H9 (cell line): ENCODE measurements around the gene PPM1G. TPM values are rescaled to one million over a fixed set of nuclear protein-coding genes. Genes with fewer than 3 reads are reported as not detected.

Source experiments
- DNase-seq: peaks from one replicate; pipeline ENCODE4 v3.0.0-alpha.2; 2017
- H2AFZ ChIP-seq: one replicate; pipeline ENCODE4 v1.6.1; 2013; ENCODE audit warnings: mild to moderate bottlenecking, low read length, control low read depth, moderate library complexity
- H2AK5ac ChIP-seq: 2 replicates; pipeline ENCODE4 v1.6.1; 2013; ENCODE audit warnings: low read length, control low read depth, mixed read lengths; ENCODE audit not compliant: insufficient read length
- H2BK120ac ChIP-seq: one replicate; pipeline ENCODE4 v1.6.1; 2013; ENCODE audit warnings: low read depth, mild to moderate bottlenecking, low read length, control low read depth, inconsistent platforms; ENCODE audit not compliant: poor library complexity, severe bottlenecking
- H2BK12ac ChIP-seq: 2 replicates; pipeline ENCODE4 v1.6.1; 2013; ENCODE audit warnings: low read length, control low read depth, mixed read lengths, low read depth; ENCODE audit not compliant: insufficient read length
- H2BK15ac ChIP-seq: 2 replicates; pipeline ENCODE4 v1.6.1; 2013; ENCODE audit warnings: low read depth, low read length, control low read depth
- H2BK20ac ChIP-seq: one replicate; pipeline ENCODE4 v1.6.1; 2013; ENCODE audit warnings: low read depth, mild to moderate bottlenecking, low read length, control low read depth, inconsistent platforms; ENCODE audit not compliant: poor library complexity, severe bottlenecking
- H2BK5ac ChIP-seq: 2 replicates; pipeline ENCODE4 v1.6.1; 2013; ENCODE audit warnings: low read length, control low read depth, mixed read lengths; ENCODE audit not compliant: insufficient read length
- H3K14ac ChIP-seq: 2 replicates; pipeline ENCODE4 v1.6.1; 2013; ENCODE audit warnings: low read length, control low read depth; ENCODE audit not compliant: insufficient read depth
- H3K18ac ChIP-seq: 2 replicates; pipeline ENCODE4 v1.6.1; 2013; ENCODE audit warnings: low read depth, mild to moderate bottlenecking, mixed read lengths, low read length, control low read depth; ENCODE audit not compliant: insufficient read length
- H3K23ac ChIP-seq: 2 replicates; pipeline ENCODE4 v1.6.1; 2013; ENCODE audit warnings: low read length, control low read depth, mixed read lengths, low read depth; ENCODE audit not compliant: insufficient read length
- H3K23me2 ChIP-seq: 2 replicates; pipeline ENCODE4 v1.6.1; 2013; ENCODE audit warnings: low read depth, mild to moderate bottlenecking, mixed read lengths, low read length, control low read depth; ENCODE audit not compliant: insufficient read length, poor library complexity, severe bottlenecking
- H3K27ac ChIP-seq: 2 replicates; pipeline ENCODE4 v1.5.1; 2013; ENCODE audit warnings: low read length, control low read depth, mixed read lengths, low read depth; ENCODE audit not compliant: insufficient read length
- H3K27me3 ChIP-seq: 2 replicates; pipeline ENCODE4 v1.6.1; 2013; ENCODE audit warnings: low read length, control low read depth, inconsistent platforms; ENCODE audit not compliant: insufficient read depth
- H3K4ac ChIP-seq: 2 replicates; pipeline ENCODE4 v1.6.1; 2013; ENCODE audit warnings: low read depth, mild to moderate bottlenecking, control low read depth, inconsistent platforms, low read length, moderate library complexity
- H3K4me1 ChIP-seq: 2 replicates; pipeline ENCODE4 v1.6.1; 2013; ENCODE audit warnings: low read length, control low read depth, inconsistent platforms; ENCODE audit not compliant: insufficient read depth
- H3K4me2 ChIP-seq: 2 replicates; pipeline ENCODE4 v1.6.1; 2013; ENCODE audit warnings: low read length, control low read depth, mixed read lengths; ENCODE audit not compliant: insufficient read length, insufficient read depth
- H3K56ac ChIP-seq: 2 replicates; pipeline ENCODE4 v1.6.1; 2013; ENCODE audit warnings: low read depth, mild to moderate bottlenecking, mixed read lengths, low read length, control low read depth; ENCODE audit not compliant: insufficient read length
- H3K79me1 ChIP-seq: 2 replicates; pipeline ENCODE4 v1.6.1; 2013; ENCODE audit warnings: low read depth, mild to moderate bottlenecking, moderate library complexity, low read length, control low read depth, inconsistent platforms; ENCODE audit not compliant: insufficient read depth, poor library complexity, severe bottlenecking
- H3K79me2 ChIP-seq: 2 replicates; pipeline ENCODE4 v1.6.1; 2013; ENCODE audit warnings: low read length, control low read depth, inconsistent platforms; ENCODE audit not compliant: insufficient read depth
- H3K9ac ChIP-seq: 2 replicates; pipeline ENCODE4 v1.6.1; 2013; ENCODE audit warnings: low read length, control low read depth, mixed read lengths; ENCODE audit not compliant: insufficient read length; ENCODE audit errors: extremely low read depth
- H3K9me3 ChIP-seq: one replicate; pipeline ENCODE4 v1.6.1; 2013; ENCODE audit warnings: low read depth, low read length, inconsistent platforms; ENCODE audit not compliant: control insufficient read depth
- H3T11ph ChIP-seq: one replicate; pipeline ENCODE4 v1.6.1; 2013; ENCODE audit warnings: mild to moderate bottlenecking, low read length, control low read depth, inconsistent platforms
- H4K20me1 ChIP-seq: one replicate; pipeline ENCODE4 v1.6.1; 2013; ENCODE audit not compliant: control insufficient read depth, insufficient read length, insufficient read depth
- H4K5ac ChIP-seq: 2 replicates; pipeline ENCODE4 v1.6.1; 2013; ENCODE audit warnings: low read depth, mild to moderate bottlenecking, mixed read lengths, low read length, control low read depth; ENCODE audit not compliant: insufficient read length
- H4K8ac ChIP-seq: replicated peaks from 2 replicates; pipeline ENCODE4 v1.6.1; 2013; ENCODE audit warnings: low read length, control low read depth, mixed read lengths, low read depth; ENCODE audit not compliant: insufficient read length
- H4K91ac ChIP-seq: 2 replicates; pipeline ENCODE4 v1.6.1; 2013; ENCODE audit warnings: low read depth, mild to moderate bottlenecking, moderate library complexity, mixed read lengths, low read length, control low read depth; ENCODE audit not compliant: insufficient read length
- H3K27ac Mint-ChIP-seq, 3 experiments: 2 replicates in 2 of 3; 3 replicates in 1 of 3; pipeline ENCODE4 v1.8.0; 2020 to 2021; ENCODE audit warnings: mixed read lengths in 3 of 3, mild to moderate bottlenecking in 1 of 3, moderate library complexity in 1 of 3
- H3K27me3 Mint-ChIP-seq: 2 replicates; pipeline ENCODE4 v1.8.0; 2021; ENCODE audit warnings: low read depth, mild to moderate bottlenecking, moderate library complexity, mixed read lengths
- H3K36me3 Mint-ChIP-seq, 3 experiments: 2 replicates in 2 of 3; 3 replicates in 1 of 3; pipeline ENCODE4 v1.8.0; 2020 to 2021; ENCODE audit warnings: low read depth in 3 of 3, mixed read lengths in 3 of 3; ENCODE audit not compliant: insufficient read depth in 1 of 3
- H3K4me1 Mint-ChIP-seq, 2 experiments: 2 replicates each; pipeline ENCODE4 v1.8.0; 2020; ENCODE audit warnings: mixed read lengths in 2 of 2
- H3K4me3 Mint-ChIP-seq, 2 experiments: 2 replicates in 1 of 2; 3 replicates in 1 of 2; pipeline ENCODE4 v1.8.0; 2020 to 2021; ENCODE audit warnings: mild to moderate bottlenecking in 2 of 2, mixed read lengths in 2 of 2, moderate library complexity in 1 of 2
- H3K9me3 Mint-ChIP-seq, 2 experiments: 2 replicates in 1 of 2; 3 replicates in 1 of 2; pipeline ENCODE4 v1.8.0; 2020; ENCODE audit warnings: mild to moderate bottlenecking in 2 of 2, mixed read lengths in 2 of 2, moderate library complexity in 1 of 2
- WGBS: extraction: QIAGEN DNeasy Blood & Tissue Kit; methylation state at CpG from one replicate; pipeline ENCODE4 v1.1.7; 2013; ENCODE audit warnings: missing lambda C conversion rate, low lambda C conversion rate, mixed read lengths; ENCODE audit not compliant: insufficient read length; ENCODE audit errors: extremely low coverage; 5-methylcytosine and 5-hydroxymethylcytosine counted together
- total RNA-seq: library from RNA; stranded (reverse); gene quantifications from 2 replicates; pipeline ENCODE4 v1.2.1, GENCODE V29; 2021
- TF ChIP-seq, protein P1 (sequence below): fragments of 200-600 bp; sonication (generic); conservative IDR thresholded peaks from 3 replicates; pipeline ENCODE4 v1.8.0; 2021; ENCODE audit warnings: antibody characterized with exemption, mild to moderate bottlenecking

The PPM1G gene
- total RNA-seq, 1 experiment from 2014 or later = 146 TPM

DNA sequence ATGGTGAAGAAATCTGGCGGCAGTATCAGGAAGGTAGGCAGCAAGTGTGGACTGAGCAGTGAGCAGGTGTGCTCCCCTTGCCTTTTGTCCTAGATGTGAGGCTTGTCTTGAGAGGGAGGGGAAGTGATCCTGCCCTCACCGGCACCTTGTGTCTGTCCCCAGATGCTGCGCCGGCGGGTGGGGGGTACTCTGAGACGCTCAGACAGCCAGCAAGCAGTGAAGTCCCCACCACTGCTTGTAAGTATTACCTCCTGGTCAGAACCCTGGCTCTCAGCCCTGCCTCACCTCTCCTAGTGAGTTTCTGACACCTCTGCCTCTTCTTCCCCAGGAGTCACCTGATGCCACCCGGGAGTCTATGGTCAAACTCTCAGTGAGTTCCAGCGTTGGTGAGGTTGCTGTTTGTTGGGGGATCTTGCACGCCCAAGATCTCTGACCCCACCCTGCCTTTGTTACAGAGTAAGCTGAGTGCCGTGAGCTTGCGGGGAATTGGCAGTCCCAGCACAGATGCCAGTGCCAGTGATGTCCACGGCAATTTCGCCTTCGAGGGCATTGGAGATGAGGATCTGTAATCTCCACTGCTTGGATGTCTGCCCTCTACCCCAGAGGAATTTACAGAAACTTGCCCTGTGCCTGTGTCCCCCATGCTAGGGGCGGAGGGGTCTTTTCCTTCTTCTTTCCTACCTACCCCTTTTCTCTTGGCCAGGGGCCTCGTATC, 33.1 kb downstream of the PPM1G start:
- H2BK15ac ChIP-seq = no peak overlapping the region
- no peak overlapping the region for H3K14ac ChIP-seq
- WGBS = no CpG with 5 or more reads among the region's 16 CpGs
- Mint-ChIP-seq H3K4me3 (no peak overlapping the region; a peak in 1 of 5 replicates), H3K27me3 (peaks cover 1% of the 10 kb centered on the region; the same call in 1 of the 2 replicates), H3K9me3 (no peaks in the 10 kb centered on the region), H3K27ac (peak overlapping the region in 1 of 3 experiments; percentile 57; a peak in 1 of 7 replicates), H3K36me3 (peaks cover 44 to 81% (median 73%) of the 10 kb centered on the region in 3 experiments; a peak in 6 of 7 replicates), H3K4me1 (peaks cover 26% of the 10 kb centered on the region in 2 experiments)
- H3K9ac ChIP-seq = no peak overlapping the region
- H3K56ac ChIP-seq = no peak overlapping the region
- no peak overlapping the region for H2AFZ ChIP-seq
- TF ChIP-seq, protein P1, sequence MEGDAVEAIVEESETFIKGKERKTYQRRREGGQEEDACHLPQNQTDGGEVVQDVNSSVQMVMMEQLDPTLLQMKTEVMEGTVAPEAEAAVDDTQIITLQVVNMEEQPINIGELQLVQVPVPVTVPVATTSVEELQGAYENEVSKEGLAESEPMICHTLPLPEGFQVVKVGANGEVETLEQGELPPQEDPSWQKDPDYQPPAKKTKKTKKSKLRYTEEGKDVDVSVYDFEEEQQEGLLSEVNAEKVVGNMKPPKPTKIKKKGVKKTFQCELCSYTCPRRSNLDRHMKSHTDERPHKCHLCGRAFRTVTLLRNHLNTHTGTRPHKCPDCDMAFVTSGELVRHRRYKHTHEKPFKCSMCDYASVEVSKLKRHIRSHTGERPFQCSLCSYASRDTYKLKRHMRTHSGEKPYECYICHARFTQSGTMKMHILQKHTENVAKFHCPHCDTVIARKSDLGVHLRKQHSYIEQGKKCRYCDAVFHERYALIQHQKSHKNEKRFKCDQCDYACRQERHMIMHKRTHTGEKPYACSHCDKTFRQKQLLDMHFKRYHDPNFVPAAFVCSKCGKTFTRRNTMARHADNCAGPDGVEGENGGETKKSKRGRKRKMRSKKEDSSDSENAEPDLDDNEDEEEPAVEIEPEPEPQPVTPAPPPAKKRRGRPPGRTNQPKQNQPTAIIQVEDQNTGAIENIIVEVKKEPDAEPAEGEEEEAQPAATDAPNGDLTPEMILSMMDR = no peak
- H3K9me3 ChIP-seq = no peaks in the 10 kb centered on the region
- H4K8ac ChIP-seq = no peak overlapping the region
- no peak overlapping the region for H2BK5ac ChIP-seq
- DNase-seq = no peak
- H3K27ac ChIP-seq = no peak overlapping the region
- peaks cover 3% of the 10 kb centered on the region; the same call in 1 of the 2 replicates for H3K4me1 ChIP-seq
- no peak overlapping the region for H3K4ac ChIP-seq
- no peak overlapping the region for H2BK12ac ChIP-seq
- no peak overlapping the region for H3K23ac ChIP-seq
- H3K4me2 ChIP-seq = no peak overlapping the region
- H4K91ac ChIP-seq = no peak overlapping the region
- no peak overlapping the region for H4K5ac ChIP-seq
- H2BK20ac ChIP-seq = no peak overlapping the region
- H3K79me2 ChIP-seq = peaks cover 3% of the 10 kb centered on the region; the same call in 1 of the 2 replicates
- no peaks in the 10 kb centered on the region for H3K27me3 ChIP-seq
- no peak overlapping the region for H2BK120ac ChIP-seq
- H3K79me1 ChIP-seq = peaks cover 3% of the 10 kb centered on the region
- no peak overlapping the region for H3K18ac ChIP-seq
- H4K20me1 ChIP-seq = no peaks in the 10 kb centered on the region
- H2AK5ac ChIP-seq = no peak overlapping the region
- H3K23me2 ChIP-seq = peaks cover 14% of the 10 kb centered on the region
- H3T11ph ChIP-seq = no peak overlapping the region
